SU-DHL-6 (cell line): ENCODE data around the gene MAP4.

Source experiments
- EZH2phosphoT487 ChIP-seq: fragments of 200-600 bp; sonication (generic), shearing (Covaris generic); conservative IDR thresholded peaks from 2 replicates; pipeline ENCODE4 v1.6.1; 2018; ENCODE audit warnings: mild to moderate bottlenecking, antibody characterized with exemption, low read length, moderate library complexity, mixed read lengths
- TF ChIP-seq, protein P1 (sequence below): fragments of 200-600 bp; sonication (generic); IDR thresholded peaks from one replicate; pipeline ENCODE4 v1.5.1; 2017; ENCODE audit warnings: antibody characterized with exemption, mild to moderate bottlenecking, low read length, moderate library complexity; ENCODE audit not compliant: insufficient read depth, poor library complexity, severe bottlenecking

DNA sequence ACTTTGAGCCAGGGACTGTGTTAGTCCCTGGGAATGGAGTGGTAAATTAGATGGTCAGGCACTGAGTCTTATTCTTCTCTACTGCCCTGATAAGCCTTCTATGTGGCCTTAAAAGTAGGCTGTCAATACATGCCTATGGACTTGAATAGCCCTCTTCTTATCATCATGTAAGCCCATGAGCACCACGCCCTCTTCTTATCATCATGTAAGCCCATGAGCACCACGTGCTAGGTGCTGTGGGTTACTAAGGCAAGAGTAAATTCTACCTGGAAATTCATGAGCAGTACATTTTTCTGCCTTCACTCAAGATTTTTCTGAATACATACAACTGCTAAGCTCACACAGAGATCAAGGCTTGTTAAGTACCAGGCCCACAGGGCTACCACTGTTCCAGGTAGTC, 144.8 kb downstream of the MAP4 start:
- TF ChIP-seq, protein P1, sequence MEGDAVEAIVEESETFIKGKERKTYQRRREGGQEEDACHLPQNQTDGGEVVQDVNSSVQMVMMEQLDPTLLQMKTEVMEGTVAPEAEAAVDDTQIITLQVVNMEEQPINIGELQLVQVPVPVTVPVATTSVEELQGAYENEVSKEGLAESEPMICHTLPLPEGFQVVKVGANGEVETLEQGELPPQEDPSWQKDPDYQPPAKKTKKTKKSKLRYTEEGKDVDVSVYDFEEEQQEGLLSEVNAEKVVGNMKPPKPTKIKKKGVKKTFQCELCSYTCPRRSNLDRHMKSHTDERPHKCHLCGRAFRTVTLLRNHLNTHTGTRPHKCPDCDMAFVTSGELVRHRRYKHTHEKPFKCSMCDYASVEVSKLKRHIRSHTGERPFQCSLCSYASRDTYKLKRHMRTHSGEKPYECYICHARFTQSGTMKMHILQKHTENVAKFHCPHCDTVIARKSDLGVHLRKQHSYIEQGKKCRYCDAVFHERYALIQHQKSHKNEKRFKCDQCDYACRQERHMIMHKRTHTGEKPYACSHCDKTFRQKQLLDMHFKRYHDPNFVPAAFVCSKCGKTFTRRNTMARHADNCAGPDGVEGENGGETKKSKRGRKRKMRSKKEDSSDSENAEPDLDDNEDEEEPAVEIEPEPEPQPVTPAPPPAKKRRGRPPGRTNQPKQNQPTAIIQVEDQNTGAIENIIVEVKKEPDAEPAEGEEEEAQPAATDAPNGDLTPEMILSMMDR, result no peak
- TF ChIP-seq EZH2phosphoT487, result no peak
